HL-60 (cell line): ENCODE data around the gene EEPD1.

Experiments
- GABPA ChIP-seq: IDR thresholded peaks from 2 replicates; pipeline ENCODE4 v1.6.1; 2012; ENCODE audit warnings: low read depth
- TF ChIP-seq, protein P1 (sequence below): IDR thresholded peaks from one replicate; pipeline ENCODE4 v1.5.1; 2011; ENCODE audit warnings: low read length, control low read depth, inconsistent platforms; ENCODE audit not compliant: insufficient read depth

GRCh38 chr7:36210291-36210922 is 57.4 kb downstream of the EEPD1 start:
- TF ChIP-seq, protein P1, sequence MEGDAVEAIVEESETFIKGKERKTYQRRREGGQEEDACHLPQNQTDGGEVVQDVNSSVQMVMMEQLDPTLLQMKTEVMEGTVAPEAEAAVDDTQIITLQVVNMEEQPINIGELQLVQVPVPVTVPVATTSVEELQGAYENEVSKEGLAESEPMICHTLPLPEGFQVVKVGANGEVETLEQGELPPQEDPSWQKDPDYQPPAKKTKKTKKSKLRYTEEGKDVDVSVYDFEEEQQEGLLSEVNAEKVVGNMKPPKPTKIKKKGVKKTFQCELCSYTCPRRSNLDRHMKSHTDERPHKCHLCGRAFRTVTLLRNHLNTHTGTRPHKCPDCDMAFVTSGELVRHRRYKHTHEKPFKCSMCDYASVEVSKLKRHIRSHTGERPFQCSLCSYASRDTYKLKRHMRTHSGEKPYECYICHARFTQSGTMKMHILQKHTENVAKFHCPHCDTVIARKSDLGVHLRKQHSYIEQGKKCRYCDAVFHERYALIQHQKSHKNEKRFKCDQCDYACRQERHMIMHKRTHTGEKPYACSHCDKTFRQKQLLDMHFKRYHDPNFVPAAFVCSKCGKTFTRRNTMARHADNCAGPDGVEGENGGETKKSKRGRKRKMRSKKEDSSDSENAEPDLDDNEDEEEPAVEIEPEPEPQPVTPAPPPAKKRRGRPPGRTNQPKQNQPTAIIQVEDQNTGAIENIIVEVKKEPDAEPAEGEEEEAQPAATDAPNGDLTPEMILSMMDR, result no peak
- no peak for TF ChIP-seq GABPA
